ENCODE data around the gene TNFRSF8.
A peak's percentile ranks its signal among the peaks of the same experiment; 100 is the strongest.

TNFRSF8 gene

DNA sequence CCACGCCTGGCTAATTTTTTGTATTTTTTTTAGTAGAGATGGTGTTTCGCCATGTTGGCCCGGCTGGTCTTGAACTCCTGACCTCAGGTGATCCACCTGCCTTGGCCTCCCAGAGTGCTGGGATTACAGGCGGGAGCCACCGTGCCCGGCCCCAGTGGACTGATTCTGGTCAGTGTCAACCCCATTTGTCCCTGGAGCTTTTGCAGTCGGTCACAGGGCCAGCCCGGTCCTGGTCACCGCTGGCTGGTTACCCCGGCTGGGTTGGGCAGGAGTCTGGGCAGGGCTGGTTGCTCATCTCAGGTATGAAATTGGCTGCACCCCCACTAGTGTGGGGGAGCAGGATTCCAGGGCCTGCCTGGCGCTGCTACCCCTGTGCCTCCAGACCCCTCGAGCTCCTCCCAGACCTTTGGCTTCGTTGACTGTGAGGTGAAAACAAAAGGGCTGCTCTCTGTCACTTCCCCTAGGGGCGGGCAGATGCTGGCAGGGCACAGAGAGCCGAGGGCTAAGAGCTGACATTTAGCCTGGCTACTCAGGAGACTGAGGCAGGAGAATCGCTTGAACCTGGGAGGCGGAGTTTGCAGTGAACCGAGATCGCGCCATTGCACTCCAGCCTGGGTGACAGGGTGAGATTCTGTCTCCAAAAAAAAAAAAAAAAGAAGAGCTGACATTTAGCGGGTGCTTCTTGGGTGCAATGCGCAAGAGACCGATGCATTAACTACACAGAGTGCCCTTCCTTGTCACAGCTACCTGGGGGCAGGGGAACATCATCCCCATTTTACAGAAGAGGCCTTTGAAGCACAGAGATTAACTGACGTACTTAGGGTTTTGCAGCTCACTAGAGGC, 114.3 kb downstream of the TNFRSF8 start:
- Histone ChIP-seq H4K8ac (ENCODE audit: low read depth, low read length) (no peak overlapping the region), H2AFZ (ENCODE audit: low read length) (no peak overlapping the region), H3K4ac (ENCODE audit: low read length) (no peak overlapping the region), H3K4me1 (ENCODE audit: control insufficient read depth in 2 of 2, insufficient read depth in 1 of 2, low read depth in 1 of 2, low read length in 2 of 2) (peaks cover 19 to 30% of the 10 kb centered on the region in 2 donors), H2BK12ac (ENCODE audit: low read length) (no peak overlapping the region), H4K91ac (ENCODE audit: low read depth, low read length, poor library complexity) (no peak overlapping the region), H3K79me1 (ENCODE audit: low read depth, low read length) (no peaks in the 10 kb centered on the region), H2BK120ac (ENCODE audit: low read depth, low read length) (no peak overlapping the region), H2BK5ac (ENCODE audit: low read length) (peak overlapping the region; percentile 3), H2BK15ac (ENCODE audit: low read length) (no peak overlapping the region), H3K27ac (replicated peaks; ENCODE audit: low read length) (no peak overlapping the region), H2AK5ac (ENCODE audit: low read depth, low read length) (peak overlapping the region; percentile 77), H3K9ac (ENCODE audit: low read depth, low read length, poor library complexity) (no peak overlapping the region), H3K23ac (ENCODE audit: low read depth, low read length, poor library complexity) (no peak overlapping the region), H3K9me3 (replicated peaks in 1 of 2; ENCODE audit: control insufficient read depth in 2 of 2, insufficient read depth in 1 of 2, low read depth in 1 of 2, low read length in 2 of 2) (peaks cover 0 to 1% of the 10 kb centered on the region in 2 donors), H3K18ac (ENCODE audit: low read length) (peak overlapping the region; percentile 61), H3K36me3 (replicated peaks in 1 of 2; ENCODE audit: control insufficient read depth in 2 of 2, insufficient read depth in 2 of 2, low read length in 2 of 2) (no peaks in the 10 kb centered on the region), H3K4me2 (ENCODE audit: insufficient read depth, low read length, poor library complexity, severe bottlenecking) (no peak overlapping the region), H3K14ac (ENCODE audit: low read length) (no peak overlapping the region), H3K4me3 (ENCODE audit: low read length in 2 of 2) (no peak overlapping the region), H3K27me3 (ENCODE audit: control insufficient read depth in 3 of 3, insufficient read depth in 3 of 3, low read depth in 1 of 3, low read length in 3 of 3) (no peaks in the 10 kb centered on the region)
- DNase-seq (ENCODE audit: low spot score) = no peak
- WGBS, 2 donors (ENCODE audit: extremely low coverage in 2 of 2, insufficient read length in 2 of 2, insufficient replicate concordance in 1 of 2) = no CpG with 5 or more reads among the region's 24 CpGs

DNA sequence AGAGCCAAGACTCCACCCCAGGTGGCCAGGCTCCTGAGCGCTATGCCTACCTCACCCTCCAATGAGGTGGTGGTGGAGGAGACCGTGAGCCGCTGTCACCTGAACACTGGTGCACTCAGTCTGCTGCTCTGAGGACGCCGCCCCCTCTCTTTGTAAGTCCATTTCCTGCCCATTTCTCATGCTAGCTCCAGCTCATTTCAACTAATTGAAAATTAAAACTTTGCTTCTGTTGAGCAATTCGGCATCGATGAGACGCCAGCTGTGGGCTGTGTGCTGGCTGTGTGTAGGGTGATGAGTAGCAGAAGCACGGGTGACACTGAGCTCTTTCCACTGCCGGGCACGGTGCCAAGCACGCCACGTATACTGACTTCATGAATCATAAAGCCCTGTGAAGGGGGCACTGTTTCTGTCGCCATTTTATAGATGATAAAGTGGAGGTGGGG, 114.9 kb downstream of the TNFRSF8 start:
- no CpG with 5 or more reads among the region's 14 CpGs for WGBS, 2 donors (ENCODE audit: extremely low coverage in 2 of 2, insufficient read length in 2 of 2, insufficient replicate concordance in 1 of 2)
- no peak overlapping the region for H2AFZ ChIP-seq (ENCODE audit: low read length)
- no peak overlapping the region for H4K8ac ChIP-seq (ENCODE audit: low read depth, low read length)
- H3K4ac ChIP-seq (ENCODE audit: low read length) = no peak overlapping the region
- H3K18ac ChIP-seq (ENCODE audit: low read length) = peak overlapping the region; percentile 54
- H2BK5ac ChIP-seq (ENCODE audit: low read length) = no peak overlapping the region
- no peak overlapping the region for H3K4me3 ChIP-seq (ENCODE audit: low read length in 2 of 2)
- H2AK5ac ChIP-seq (ENCODE audit: low read depth, low read length) = peak overlapping the region; percentile 77
- no peak overlapping the region for H3K4me2 ChIP-seq (ENCODE audit: insufficient read depth, low read length, poor library complexity, severe bottlenecking)
- H2BK12ac ChIP-seq (ENCODE audit: low read length) = no peak overlapping the region
- no peak overlapping the region for H3K14ac ChIP-seq (ENCODE audit: low read length)
- no peak overlapping the region for H3K27ac ChIP-seq (replicated peaks; ENCODE audit: low read length)
- no peak for DNase-seq (ENCODE audit: low spot score)
- H3K9ac ChIP-seq (ENCODE audit: low read depth, low read length, poor library complexity) = no peak overlapping the region
- no peak overlapping the region for H4K91ac ChIP-seq (ENCODE audit: low read depth, low read length, poor library complexity)
- peak overlapping the region; percentile 56 for H2BK120ac ChIP-seq (ENCODE audit: low read depth, low read length)
- no peaks in the 10 kb centered on the region for H3K79me1 ChIP-seq (ENCODE audit: low read depth, low read length)
- peak overlapping the region; percentile 23 for H2BK15ac ChIP-seq (ENCODE audit: low read length)
- no peak overlapping the region for H3K23ac ChIP-seq (ENCODE audit: low read depth, low read length, poor library complexity)
- peaks cover 0 to 1% of the 10 kb centered on the region in 2 donors for H3K9me3 ChIP-seq (replicated peaks in 1 of 2; ENCODE audit: control insufficient read depth in 2 of 2, insufficient read depth in 1 of 2, low read depth in 1 of 2, low read length in 2 of 2)
- H3K36me3 ChIP-seq (replicated peaks in 1 of 2; ENCODE audit: control insufficient read depth in 2 of 2, insufficient read depth in 2 of 2, low read length in 2 of 2) = no peaks in the 10 kb centered on the region
- no peaks in the 10 kb centered on the region for H3K27me3 ChIP-seq (ENCODE audit: control insufficient read depth in 3 of 3, insufficient read depth in 3 of 3, low read depth in 1 of 3, low read length in 3 of 3)
- H3K4me1 ChIP-seq (ENCODE audit: control insufficient read depth in 2 of 2, insufficient read depth in 1 of 2, low read depth in 1 of 2, low read length in 2 of 2) = peaks cover 19 to 30% of the 10 kb centered on the region in 2 donors

DNA sequence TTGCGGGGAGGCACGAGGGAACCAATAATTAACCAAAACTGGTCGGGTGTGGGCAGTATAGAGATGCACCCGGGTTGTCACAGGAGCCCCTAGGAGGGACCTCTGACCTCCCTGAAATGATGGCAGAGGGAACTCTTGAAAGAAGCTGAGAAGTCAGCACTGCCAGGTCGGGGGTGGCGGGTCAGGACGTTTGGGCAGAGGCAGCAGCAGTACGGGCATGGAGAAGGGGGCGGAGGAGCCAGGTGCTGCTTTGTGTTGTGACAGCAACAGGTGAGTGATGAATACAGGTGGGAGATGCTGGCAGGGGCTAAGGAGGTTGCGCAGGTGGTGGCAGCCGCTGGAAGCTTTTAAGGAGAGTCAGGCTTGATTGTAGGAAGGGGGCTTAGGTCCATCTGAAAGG, 115.4 kb downstream of the TNFRSF8 start:
- Histone ChIP-seq H3K4me3 (ENCODE audit: low read length in 2 of 2) (no peak overlapping the region), H4K91ac (ENCODE audit: low read depth, low read length, poor library complexity) (no peak overlapping the region), H2AK5ac (ENCODE audit: low read depth, low read length) (peak overlapping the region; percentile 66), H3K23ac (ENCODE audit: low read depth, low read length, poor library complexity) (no peak overlapping the region), H2BK120ac (ENCODE audit: low read depth, low read length) (peak overlapping the region; percentile 56), H3K4me2 (ENCODE audit: insufficient read depth, low read length, poor library complexity, severe bottlenecking) (no peak overlapping the region), H2BK12ac (ENCODE audit: low read length) (no peak overlapping the region), H3K36me3 (replicated peaks in 1 of 2; ENCODE audit: control insufficient read depth in 2 of 2, insufficient read depth in 2 of 2, low read length in 2 of 2) (no peaks in the 10 kb centered on the region), H3K4ac (ENCODE audit: low read length) (no peak overlapping the region), H3K9ac (ENCODE audit: low read depth, low read length, poor library complexity) (no peak overlapping the region), H2AFZ (ENCODE audit: low read length) (peak overlapping the region; percentile 68), H3K4me1 (ENCODE audit: control insufficient read depth in 2 of 2, insufficient read depth in 1 of 2, low read depth in 1 of 2, low read length in 2 of 2) (peaks cover 19 to 30% of the 10 kb centered on the region in 2 donors), H3K9me3 (replicated peaks in 1 of 2; ENCODE audit: control insufficient read depth in 2 of 2, insufficient read depth in 1 of 2, low read depth in 1 of 2, low read length in 2 of 2) (peaks cover 0 to 1% of the 10 kb centered on the region in 2 donors), H2BK15ac (ENCODE audit: low read length) (peak overlapping the region; percentile 39), H2BK5ac (ENCODE audit: low read length) (no peak overlapping the region), H3K14ac (ENCODE audit: low read length) (no peak overlapping the region), H4K8ac (ENCODE audit: low read depth, low read length) (no peak overlapping the region), H3K18ac (ENCODE audit: low read length) (peak overlapping the region; percentile 15), H3K27ac (replicated peaks; ENCODE audit: low read length) (no peak overlapping the region), H3K79me1 (ENCODE audit: low read depth, low read length) (no peaks in the 10 kb centered on the region), H3K27me3 (ENCODE audit: control insufficient read depth in 3 of 3, insufficient read depth in 3 of 3, low read depth in 1 of 3, low read length in 3 of 3) (no peaks in the 10 kb centered on the region)
- no CpG with 5 or more reads among the region's 11 CpGs for WGBS, 2 donors (ENCODE audit: extremely low coverage in 2 of 2, insufficient read length in 2 of 2, insufficient replicate concordance in 1 of 2)
- DNase-seq (ENCODE audit: low spot score) = no peak

DNA sequence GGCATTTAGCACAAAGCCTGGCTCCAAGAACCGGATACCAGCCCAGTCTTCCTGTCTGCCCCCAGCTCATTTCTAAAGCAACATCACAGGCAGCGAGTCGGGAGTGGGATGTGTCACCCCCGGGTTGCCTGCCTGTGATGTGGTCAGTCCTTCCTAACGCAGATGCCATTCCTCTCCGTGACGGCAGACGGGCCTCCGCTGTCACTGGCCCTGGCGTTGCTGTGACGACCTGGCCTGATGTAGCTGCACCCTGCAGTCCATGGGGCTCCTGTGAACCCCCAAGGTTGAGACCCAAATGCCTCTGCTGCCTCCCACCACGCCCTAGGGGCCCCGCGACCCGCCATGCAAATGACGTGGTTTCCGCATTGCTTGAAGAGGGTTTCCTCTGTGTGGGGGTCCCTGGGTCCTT, 116.0 kb downstream of the TNFRSF8 start:
- no peak overlapping the region for H3K4me2 ChIP-seq (ENCODE audit: insufficient read depth, low read length, poor library complexity, severe bottlenecking)

More for the DNA sequence above, 116.0 kb downstream of the TNFRSF8 start:
- Histone ChIP-seq H2AK5ac (ENCODE audit: low read depth, low read length) (peak overlapping the region; percentile 66), H3K27ac (replicated peaks; ENCODE audit: low read length) (no peak overlapping the region), H2BK120ac (ENCODE audit: low read depth, low read length) (peak overlapping the region; percentile 56), H3K14ac (ENCODE audit: low read length) (no peak overlapping the region), H3K36me3 (replicated peaks in 1 of 2; ENCODE audit: control insufficient read depth in 2 of 2, insufficient read depth in 2 of 2, low read length in 2 of 2) (no peaks in the 10 kb centered on the region), H3K4me3 (ENCODE audit: low read length in 2 of 2) (no peak overlapping the region), H3K27me3 (ENCODE audit: control insufficient read depth in 3 of 3, insufficient read depth in 3 of 3, low read depth in 1 of 3, low read length in 3 of 3) (no peaks in the 10 kb centered on the region), H3K23ac (ENCODE audit: low read depth, low read length, poor library complexity) (no peak overlapping the region), H2AFZ (ENCODE audit: low read length) (peak overlapping the region; percentile 68), H2BK12ac (ENCODE audit: low read length) (no peak overlapping the region), H3K9me3 (replicated peaks in 1 of 2; ENCODE audit: control insufficient read depth in 2 of 2, insufficient read depth in 1 of 2, low read depth in 1 of 2, low read length in 2 of 2) (peaks cover 0 to 1% of the 10 kb centered on the region in 2 donors), H2BK15ac (ENCODE audit: low read length) (peak overlapping the region; percentile 39), H3K79me1 (ENCODE audit: low read depth, low read length) (no peaks in the 10 kb centered on the region), H3K4me1 (ENCODE audit: control insufficient read depth in 2 of 2, insufficient read depth in 1 of 2, low read depth in 1 of 2, low read length in 2 of 2) (peaks cover 21 to 33% of the 10 kb centered on the region in 2 donors), H3K18ac (ENCODE audit: low read length) (peak overlapping the region; percentile 73), H4K8ac (ENCODE audit: low read depth, low read length) (no peak overlapping the region), H3K4ac (ENCODE audit: low read length) (no peak overlapping the region), H3K9ac (ENCODE audit: low read depth, low read length, poor library complexity) (peak overlapping the region; percentile 13), H4K91ac (ENCODE audit: low read depth, low read length, poor library complexity) (no peak overlapping the region), H2BK5ac (ENCODE audit: low read length) (peak overlapping the region; percentile 50)
- no CpG with 5 or more reads among the region's 17 CpGs for WGBS, 2 donors (ENCODE audit: extremely low coverage in 2 of 2, insufficient read length in 2 of 2, insufficient replicate concordance in 1 of 2)
- no peak for DNase-seq (ENCODE audit: low spot score)
